Calu3 (cell line): Measurements from ENCODE around the gene OR2AG1. TPM values are rescaled to one million over a fixed set of nuclear protein-coding genes. Genes with fewer than 3 reads are reported as not detected.
A peak's percentile ranks its signal among the peaks of the same experiment; 100 is the strongest.

Experiments
- BruUV-seq: library from RNA; stranded (reverse); fragments of 400-500 nt; replicated peaks from 2 replicates; lab custom pipeline; 2021; lab: Mats Ljungman, UMichigan
- CTCF ChIA-PET: fragments of 300-600 bp; sonication (Branson Sonifier 250); formaldehyde crosslinking; loops from one replicate; lab custom pipeline; 2022; ENCODE audit warnings: antibody characterized with exemption; lab: Charles Lee
- DNase-seq: peaks from one replicate; pipeline ENCODE4 v3.0.0; 2022
- H3K27ac Mint-ChIP-seq: one replicate; pipeline ENCODE4 v1.8.0; 2022; ENCODE audit warnings: mixed read lengths; ENCODE audit not compliant: unreplicated experiment
- H3K27me3 Mint-ChIP-seq: one replicate; pipeline ENCODE4 v1.8.0; 2022; ENCODE audit warnings: mixed read lengths; ENCODE audit not compliant: unreplicated experiment
- H3K36me3 Mint-ChIP-seq: one replicate; pipeline ENCODE4 v1.8.0; 2022; ENCODE audit warnings: mild to moderate bottlenecking, moderate library complexity, mixed read lengths; ENCODE audit not compliant: insufficient read depth, unreplicated experiment
- H3K4me1 Mint-ChIP-seq: one replicate; pipeline ENCODE4 v1.8.0; 2022; ENCODE audit warnings: mild to moderate bottlenecking, low read depth, mixed read lengths; ENCODE audit not compliant: unreplicated experiment
- H3K4me3 Mint-ChIP-seq: one replicate; pipeline ENCODE4 v1.8.0; 2022; ENCODE audit warnings: mild to moderate bottlenecking, low read depth, moderate library complexity, mixed read lengths; ENCODE audit not compliant: unreplicated experiment
- H3K9me3 Mint-ChIP-seq: one replicate; pipeline ENCODE4 v1.8.0; 2022; ENCODE audit warnings: low read depth, mixed read lengths; ENCODE audit not compliant: unreplicated experiment
- intact Hi-C: fragments of 100-400 bp; cut with micrococcal nuclease; formaldehyde crosslinking; loops from one replicate; pipeline ENCODE4 v1.10.0; 2022; ENCODE audit not compliant: unreplicated experiment
- total RNA-seq: library from RNA; stranded (reverse); gene quantifications from 2 replicates; pipeline ENCODE4 v1.2.3, GENCODE V29; 2022
- TF ChIP-seq, protein P1 (sequence below): fragments of 200-600 bp; IDR thresholded peaks from one replicate; pipeline ENCODE4 v1.8.0; 2022; ENCODE audit warnings: antibody characterized with exemption; ENCODE audit not compliant: unreplicated experiment

The OR2AG1 gene
- total RNA-seq, 1 experiment from 2014 or later = not detected

DNA sequence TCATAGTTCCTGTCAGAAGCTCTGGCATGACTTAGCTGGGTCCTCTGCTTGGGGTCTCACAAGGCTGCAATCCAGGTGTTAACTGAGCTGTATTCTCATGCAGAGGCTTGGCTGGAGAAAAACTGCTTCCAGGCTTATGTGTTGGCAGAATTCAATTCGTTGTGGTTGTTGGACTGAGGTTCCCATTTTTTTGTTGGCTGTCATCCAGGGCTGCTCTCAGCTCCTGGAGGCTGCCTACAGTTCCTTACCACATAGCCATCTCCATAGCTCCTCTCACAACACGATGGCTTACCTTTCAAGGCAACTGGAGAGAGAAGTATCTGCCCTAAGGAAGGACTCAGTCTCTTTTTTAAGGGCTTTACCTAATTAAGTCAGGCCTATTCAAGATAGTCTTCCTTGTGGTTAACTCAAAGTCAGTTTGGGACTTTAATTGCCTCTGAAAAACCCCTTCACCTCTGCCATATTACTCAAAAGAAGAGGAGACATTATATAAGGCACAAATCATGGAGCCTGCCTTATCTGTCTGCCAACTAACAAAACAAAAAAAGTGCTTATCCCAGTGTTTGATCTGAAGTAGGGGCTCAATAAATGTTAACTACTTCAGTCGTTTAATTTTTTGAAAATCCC lies 46.2 kb upstream of the OR2AG1 start:
- no peaks in the 10 kb centered on the region for H3K36me3 Mint-ChIP-seq
- H3K4me1 Mint-ChIP-seq = no peaks in the 10 kb centered on the region
- no peak overlapping the region for H3K27ac Mint-ChIP-seq
- no TSS peak for BruUV-seq
- DNase-seq = no peak
- TF ChIP-seq, protein P1, sequence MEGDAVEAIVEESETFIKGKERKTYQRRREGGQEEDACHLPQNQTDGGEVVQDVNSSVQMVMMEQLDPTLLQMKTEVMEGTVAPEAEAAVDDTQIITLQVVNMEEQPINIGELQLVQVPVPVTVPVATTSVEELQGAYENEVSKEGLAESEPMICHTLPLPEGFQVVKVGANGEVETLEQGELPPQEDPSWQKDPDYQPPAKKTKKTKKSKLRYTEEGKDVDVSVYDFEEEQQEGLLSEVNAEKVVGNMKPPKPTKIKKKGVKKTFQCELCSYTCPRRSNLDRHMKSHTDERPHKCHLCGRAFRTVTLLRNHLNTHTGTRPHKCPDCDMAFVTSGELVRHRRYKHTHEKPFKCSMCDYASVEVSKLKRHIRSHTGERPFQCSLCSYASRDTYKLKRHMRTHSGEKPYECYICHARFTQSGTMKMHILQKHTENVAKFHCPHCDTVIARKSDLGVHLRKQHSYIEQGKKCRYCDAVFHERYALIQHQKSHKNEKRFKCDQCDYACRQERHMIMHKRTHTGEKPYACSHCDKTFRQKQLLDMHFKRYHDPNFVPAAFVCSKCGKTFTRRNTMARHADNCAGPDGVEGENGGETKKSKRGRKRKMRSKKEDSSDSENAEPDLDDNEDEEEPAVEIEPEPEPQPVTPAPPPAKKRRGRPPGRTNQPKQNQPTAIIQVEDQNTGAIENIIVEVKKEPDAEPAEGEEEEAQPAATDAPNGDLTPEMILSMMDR = no peak
- intact Hi-C loops = no loop called here
- no peak overlapping the region for H3K4me3 Mint-ChIP-seq
- no peaks in the 10 kb centered on the region for H3K9me3 Mint-ChIP-seq
- CTCF ChIA-PET = interaction anchor here (0.5 to 1.9 kb wide), 2 partner anchors 19 to 253 kb away, joined by 5 to 6 read pairs; no protein-coding TSS in a partner anchor
- peaks cover 74% of the 10 kb centered on the region for H3K27me3 Mint-ChIP-seq

DNA sequence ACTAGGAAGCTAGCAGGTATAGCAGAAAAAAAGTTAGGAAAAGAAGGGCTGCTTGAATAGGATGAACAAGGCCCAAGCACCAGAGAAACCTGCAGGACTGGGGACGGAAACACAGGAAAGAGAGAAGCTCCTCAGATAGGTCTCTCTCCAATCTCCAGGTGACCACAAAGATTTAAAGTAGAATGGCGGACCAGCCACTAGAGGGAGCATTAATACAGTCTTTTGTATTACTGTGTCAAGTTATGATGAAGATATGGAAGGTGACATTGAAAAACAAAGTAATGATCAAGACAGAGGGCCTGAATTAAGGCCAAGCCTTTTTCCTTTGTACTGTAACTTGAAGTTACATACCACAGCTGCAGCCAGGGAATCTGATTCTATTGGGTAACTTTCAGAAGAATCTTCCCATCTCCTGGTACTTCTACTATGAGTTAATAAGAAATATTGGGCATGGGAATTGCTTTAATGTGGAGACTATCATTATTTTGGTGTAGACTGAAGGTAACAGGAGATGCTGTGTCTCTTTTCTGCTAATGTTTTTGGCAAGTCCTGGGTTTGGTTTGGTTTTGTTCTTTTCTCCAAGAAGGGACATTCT lies 44.9 kb upstream of the OR2AG1 start:
- peaks cover 86% of the 10 kb centered on the region for H3K27me3 Mint-ChIP-seq
- DNase-seq = peak; percentile 50
- CTCF ChIA-PET = interaction anchor here (0.7 kb wide), 2 partner anchors 14 to 17 kb away, joined by 3 read pairs; no protein-coding TSS in a partner anchor

GRCh38 chr11:6738590-6738989 lies 44.2 kb upstream of the OR2AG1 start:
- CTCF ChIA-PET = no interaction called here
- TF ChIP-seq, protein P1 = no peak
- Mint-ChIP-seq H3K27ac (no peak overlapping the region), H3K9me3 (no peaks in the 10 kb centered on the region), H3K36me3 (no peaks in the 10 kb centered on the region), H3K4me3 (no peak overlapping the region), H3K27me3 (peaks cover 91% of the 10 kb centered on the region), H3K4me1 (no peaks in the 10 kb centered on the region)
- intact Hi-C loops = loop anchor here (1.0 kb wide), 1 partner anchor 19 kb away; no protein-coding TSS in a partner anchor
- no peak for DNase-seq
- BruUV-seq = no TSS peak

More for the DNA sequence above, 44.9 kb upstream of the OR2AG1 start:
- Mint-ChIP-seq H3K4me1 (no peaks in the 10 kb centered on the region), H3K27ac (no peak overlapping the region), H3K36me3 (no peaks in the 10 kb centered on the region), H3K4me3 (no peak overlapping the region), H3K9me3 (no peaks in the 10 kb centered on the region)
- intact Hi-C loops = loop anchor here (1.0 kb wide), 1 partner anchor 19 kb away; no protein-coding TSS in a partner anchor
- TF ChIP-seq, protein P1 = peak; percentile 29
- BruUV-seq = no TSS peak

DNA sequence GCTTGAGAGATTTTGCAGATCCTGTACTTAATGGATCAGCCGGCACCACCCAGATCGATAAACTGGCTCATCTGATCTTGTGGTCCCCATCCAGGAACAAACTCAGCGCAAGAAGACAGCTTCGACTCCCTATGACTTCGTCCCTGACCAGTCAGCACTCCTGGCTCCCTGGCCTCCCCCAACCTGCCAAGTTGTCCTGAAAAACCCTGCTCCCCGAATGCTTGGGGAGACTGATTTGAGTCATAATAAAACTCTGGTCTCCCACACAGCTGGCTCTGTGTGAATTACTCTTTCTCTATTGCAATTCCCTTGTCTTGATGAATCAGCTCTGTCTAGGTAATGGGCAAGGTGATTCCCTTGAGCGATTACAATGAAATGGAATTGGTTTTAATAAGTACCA lies 40.6 kb upstream of the OR2AG1 start:
- TF ChIP-seq, protein P1 = no peak
- Mint-ChIP-seq H3K27ac (no peak overlapping the region), H3K36me3 (no peaks in the 10 kb centered on the region), H3K4me1 (no peaks in the 10 kb centered on the region), H3K9me3 (no peaks in the 10 kb centered on the region), H3K4me3 (no peak overlapping the region), H3K27me3 (peaks cover 58% of the 10 kb centered on the region)
- no peak for DNase-seq
- CTCF ChIA-PET = interaction anchor here (0.6 kb wide), 1 partner anchor 273 kb away, joined by 3 read pairs; no protein-coding TSS in a partner anchor
- BruUV-seq = no TSS peak
- intact Hi-C loops = no loop called here
